Mucosa of descending colon (tissue), 3 donors: ENCODE measurements around the gene PDE8B. TPM values are rescaled to one million over a fixed set of nuclear protein-coding genes. Genes with fewer than 3 reads are reported as not detected.
"Not testable (repeated sequence)": the region's sequence is repeated elsewhere in the genome, so short reads cannot be mapped to it uniquely, and the experiment has no call there.

ENCODE experiments used
- ATAC-seq: fragments of 200-7000 bp; cut with Tn5 transposase; one replicate; pipeline ENCODE4 v1.9.1; 2020; ENCODE audit warnings: mild to moderate bottlenecking, moderate library complexity
- DNase-seq, 3 donors: peaks; one replicate each; pipeline ENCODE4 v3.0.0-alpha.2; 2020
- H3K36me3 ChIP-seq: fragments of 200-600 bp; one replicate; pipeline ENCODE4 v1.8.0; 2021; ENCODE audit warnings: low read depth, mild to moderate bottlenecking
- H3K4me1 ChIP-seq: fragments of 200-600 bp; one replicate; pipeline ENCODE4 v1.8.0; 2021; ENCODE audit warnings: low read depth, mild to moderate bottlenecking
- H3K4me3 ChIP-seq: fragments of 200-600 bp; one replicate; pipeline ENCODE4 v1.8.0; 2021; ENCODE audit warnings: mild to moderate bottlenecking
- H3K9me3 ChIP-seq: fragments of 200-600 bp; one replicate; pipeline ENCODE4 v1.8.0; 2021; ENCODE audit warnings: mild to moderate bottlenecking
- CTCF ChIP-seq: fragments of 200-600 bp; IDR thresholded peaks from one replicate; pipeline ENCODE4 v1.8.0; 2022; ENCODE audit warnings: antibody characterized with exemption, mild to moderate bottlenecking
- intact Hi-C, 2 donors: fragments of 100-400 bp; cut with DNase I in 1 of 2; cut with micrococcal nuclease in 1 of 2; formaldehyde crosslinking; loops; one replicate each; pipeline versions ENCODE4 v1.11.0 to v1.11.1; 2022; cut with DNase I, micrococcal nuclease
- total RNA-seq, 3 donors: library from RNA; stranded (reverse); fragmentation: NEBNext Ultra II Directional in 2 of 3; extraction: Animal tissue kit (Norgen Biotek cat#: 25700) in 2 of 3; gene quantifications; one replicate each; pipeline versions ENCODE4 v1.2.1 to v1.2.4, GENCODE V29; 2021 to 2023
- donor health status: DM: no; HTN: no; CAD: no; lungs with moderate emphysema.
- donor health status: DM: no; HTN: no; CAD: no.
- donor health status: DM: no; HTN: yes; CAD: no.

The PDE8B gene
- total RNA-seq, 3 donors from 2014 or later = 0.52 to 6.9 (median 0.70) TPM

DNA sequence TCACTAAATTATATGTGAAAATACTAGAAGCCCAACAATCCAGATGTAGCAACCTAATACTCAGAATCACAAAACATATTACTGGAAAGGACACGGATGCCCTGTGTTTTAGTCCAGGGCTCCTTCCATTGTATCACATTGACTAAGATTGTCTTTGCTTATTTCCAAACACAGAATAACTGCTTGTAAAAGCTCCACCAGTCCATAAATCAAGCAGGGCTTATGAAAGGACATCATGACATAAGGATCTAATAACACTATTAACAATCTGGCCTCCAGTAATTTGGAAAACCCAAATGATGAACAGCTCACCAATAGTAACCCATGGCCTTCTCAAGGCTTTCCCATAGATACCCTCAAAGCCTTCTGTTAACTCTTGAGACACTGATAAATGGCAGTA lies 241.9 kb downstream of the PDE8B start:
- Histone ChIP-seq H3K4me1 (no peaks in the 10 kb centered on the region), H3K9me3 (no peaks in the 10 kb centered on the region), H3K4me3 (no peak overlapping the region), H3K36me3 (no peaks in the 10 kb centered on the region)
- no peak for DNase-seq
- intact Hi-C loops = no loop called here
- no peak for ATAC-seq
- TF ChIP-seq CTCF = no peak

DNA sequence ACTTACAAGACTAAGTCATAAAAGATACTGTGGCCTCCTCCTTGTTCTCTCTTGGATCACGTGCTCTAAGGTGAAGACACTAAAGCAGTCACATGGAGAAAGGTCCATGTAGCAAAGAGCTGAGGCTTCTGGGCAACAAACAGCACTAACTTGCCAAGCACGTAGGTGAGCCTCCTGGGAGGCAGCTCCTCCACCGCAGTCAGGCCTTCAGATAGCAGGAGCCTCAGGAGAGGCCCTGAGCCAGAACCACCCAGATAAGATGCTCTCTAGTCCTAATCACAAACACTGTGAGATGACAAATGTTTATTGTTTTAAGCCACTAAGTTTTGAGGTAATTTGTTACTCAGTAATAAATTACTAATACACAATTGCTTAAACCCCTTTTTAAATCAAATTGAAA lies 243.6 kb downstream of the PDE8B start:
- Histone ChIP-seq H3K4me3 (no peak overlapping the region), H3K9me3 (no peaks in the 10 kb centered on the region), H3K36me3 (no peaks in the 10 kb centered on the region), H3K4me1 (no peaks in the 10 kb centered on the region)
- no peak for TF ChIP-seq CTCF
- ATAC-seq (no peak), DNase-seq (no peak)
- intact Hi-C loops = no loop called here

DNA sequence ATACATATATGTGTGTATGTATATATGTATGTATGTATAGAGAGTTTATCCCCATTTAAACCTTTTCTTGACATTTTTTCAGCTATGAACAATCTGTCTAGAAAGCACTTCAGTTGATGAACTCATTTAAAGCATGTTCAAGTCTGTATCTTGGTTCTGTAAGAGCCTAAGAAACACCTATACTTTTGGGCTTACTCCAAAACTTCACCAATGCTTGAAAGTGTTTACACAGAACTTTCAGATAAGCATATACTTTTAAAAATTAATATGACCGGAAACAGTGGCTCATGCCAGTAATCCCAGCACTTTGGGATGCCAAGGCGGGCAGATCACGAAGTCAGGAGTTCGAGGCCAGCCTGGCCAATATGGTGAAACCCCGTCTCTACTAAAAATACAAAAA lies 250.8 kb downstream of the PDE8B start:
- intact Hi-C loops = no loop called here
- no peak for ATAC-seq

DNA sequence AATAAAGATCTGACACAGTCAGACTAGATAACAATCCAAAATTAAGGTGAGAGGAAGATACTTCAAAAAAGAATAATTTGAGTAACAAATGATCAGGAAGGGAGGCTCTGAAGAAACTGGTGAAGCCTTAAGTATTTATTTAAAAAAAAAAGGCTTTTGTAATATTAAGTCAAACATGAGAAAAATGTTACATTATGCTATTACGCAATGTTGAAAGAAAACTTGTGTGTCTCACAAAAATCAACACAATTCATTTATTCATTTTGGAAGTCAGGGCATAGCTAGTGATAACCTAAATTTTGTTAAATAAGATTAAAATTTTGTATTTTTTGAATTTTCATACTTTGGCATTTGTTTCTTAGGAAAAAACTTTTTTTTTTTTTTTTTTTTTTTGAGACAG lies 253.4 kb downstream of the PDE8B start:
- no peak overlapping the region for H3K4me3 ChIP-seq
- ATAC-seq = no peak
- no peak for DNase-seq
- H3K36me3 ChIP-seq = no peaks in the 10 kb centered on the region
- intact Hi-C loops = no loop called here
- H3K9me3 ChIP-seq = no peaks in the 10 kb centered on the region
- no peaks in the 10 kb centered on the region for H3K4me1 ChIP-seq
- TF ChIP-seq CTCF = no peak

More for the DNA sequence above, 250.8 kb downstream of the PDE8B start:
- no peaks in the 10 kb centered on the region for H3K9me3 ChIP-seq
- H3K4me1 ChIP-seq = no peaks in the 10 kb centered on the region
- H3K4me3 ChIP-seq = no peak overlapping the region
- DNase-seq = no peak
- no peak for TF ChIP-seq CTCF
- H3K36me3 ChIP-seq = no peaks in the 10 kb centered on the region

- H3K9me3 ChIP-seq, intact Hi-C loops, ATAC-seq, H3K36me3 ChIP-seq, DNase-seq, H3K4me1 ChIP-seq, H3K4me3 ChIP-seq: not testable (repeated sequence)
These were observed 258.4 kb downstream of the PDE8B start for GRCh38 chr5:77468875-77469274.

DNA sequence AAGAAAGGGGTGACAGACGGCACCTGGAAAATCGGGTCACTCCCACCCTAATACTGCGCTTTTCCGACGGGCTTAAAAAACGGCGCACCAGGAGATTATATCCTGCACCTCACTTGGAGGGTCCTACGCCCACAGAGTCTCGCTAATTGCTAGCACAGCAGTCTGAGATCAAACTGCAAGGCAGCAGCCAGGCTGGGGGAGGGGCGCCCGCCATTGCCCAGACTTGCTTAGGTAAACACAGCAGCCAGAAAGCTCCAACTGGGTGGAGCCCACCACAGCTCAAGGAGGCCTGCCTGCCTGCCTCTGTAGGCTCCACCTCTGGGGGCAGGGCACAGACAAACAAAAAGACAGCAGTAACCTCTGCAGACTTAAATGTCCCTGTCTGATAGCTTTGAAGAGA lies 264.6 kb downstream of the PDE8B start:
- H3K4me3 ChIP-seq, H3K36me3 ChIP-seq, DNase-seq, intact Hi-C loops, ATAC-seq, H3K4me1 ChIP-seq, H3K9me3 ChIP-seq: not testable (repeated sequence)

Other genes with a start within 250 kb of the PDE8B start
- gene AGGF1, start 180.3 kb upstream of the PDE8B start, total RNA-seq = 10 to 100 TPM; 19.6 to 20.3 (median 20.2) TPM
- 1 to 10 TPM; 6.3 to 9.0 (median 7.9) TPM for gene ZBED3, start 123.4 kb upstream of the PDE8B start, total RNA-seq